Measurements from ENCODE around the gene DNAJB6. TPM values are rescaled to one million over a fixed set of nuclear protein-coding genes. Genes with fewer than 3 reads are reported as not detected.
"Not testable (repeated sequence)": the region's sequence is repeated elsewhere in the genome, so short reads cannot be mapped to it uniquely, and the experiment has no call there.

DNAJB6 gene
- total RNA-seq, 1 donor from 2014 or later = 147 TPM

GRCh38 chr7:157442993-157443831 lies 106.4 kb downstream of the DNAJB6 start:
- no peak for DNase-seq

GRCh38 chr7:157444011-157444842 lies 107.4 kb downstream of the DNAJB6 start:
- no peak for DNase-seq

DNA sequence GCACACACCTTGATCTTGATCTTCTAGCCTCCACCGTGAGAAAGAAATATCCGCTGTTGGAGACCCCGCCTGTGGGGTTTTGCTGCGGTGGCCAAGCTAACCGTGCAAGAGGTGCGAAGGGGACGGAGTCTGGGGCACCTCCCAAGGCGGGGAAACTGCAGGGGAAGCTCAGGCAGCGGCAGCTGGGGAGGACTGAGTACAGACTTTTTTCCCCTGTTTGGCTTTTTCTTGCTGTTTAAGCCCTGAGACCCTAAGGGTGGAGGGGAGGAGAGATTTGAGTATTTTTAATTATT lies 108.0 kb downstream of the DNAJB6 start:
- no peak for DNase-seq

DNA sequence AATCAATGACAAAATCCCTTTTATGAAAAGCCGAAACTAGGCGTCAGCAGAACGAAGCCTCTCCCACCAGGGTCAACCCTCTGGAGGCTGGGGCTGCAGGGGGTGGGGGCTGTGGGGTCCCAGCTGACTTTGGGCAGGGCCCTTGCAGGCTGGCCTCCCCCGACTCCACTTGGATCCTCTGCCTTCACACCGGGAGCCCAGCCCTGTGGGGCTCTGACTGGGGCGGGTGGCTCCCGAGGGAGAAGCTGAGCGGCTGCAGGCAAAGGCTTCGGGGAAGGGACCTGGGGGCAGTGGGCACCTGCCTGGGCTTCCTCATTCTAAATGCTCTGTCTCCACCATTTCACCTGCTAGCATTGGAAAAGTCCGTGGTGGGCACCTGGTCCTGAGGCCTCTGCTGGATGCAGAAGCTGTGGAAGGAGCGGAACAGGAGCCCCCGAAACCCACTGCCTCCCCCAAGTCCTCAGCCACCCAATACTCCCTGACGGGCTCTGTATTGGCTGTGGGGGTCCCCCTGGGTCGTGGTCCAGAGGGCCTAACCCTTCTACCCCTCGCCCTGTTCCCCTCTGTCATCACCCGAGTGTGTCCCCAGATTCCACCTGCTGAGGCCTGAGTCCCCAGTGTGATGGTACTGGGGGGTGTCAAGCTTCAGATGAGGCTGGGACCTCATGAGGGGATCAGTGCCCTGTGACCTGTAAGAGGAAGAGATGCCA lies 108.6 kb downstream of the DNAJB6 start:
- no peak for DNase-seq

GRCh38 chr7:157445956-157446295 lies 109.1 kb downstream of the DNAJB6 start:
- no peak for DNase-seq

GRCh38 chr7:157446322-157446721 lies 109.5 kb downstream of the DNAJB6 start:
- no peak for DNase-seq

GRCh38 chr7:157454003-157454402 lies 117.2 kb downstream of the DNAJB6 start:
- DNase-seq = not testable (repeated sequence)

DNA sequence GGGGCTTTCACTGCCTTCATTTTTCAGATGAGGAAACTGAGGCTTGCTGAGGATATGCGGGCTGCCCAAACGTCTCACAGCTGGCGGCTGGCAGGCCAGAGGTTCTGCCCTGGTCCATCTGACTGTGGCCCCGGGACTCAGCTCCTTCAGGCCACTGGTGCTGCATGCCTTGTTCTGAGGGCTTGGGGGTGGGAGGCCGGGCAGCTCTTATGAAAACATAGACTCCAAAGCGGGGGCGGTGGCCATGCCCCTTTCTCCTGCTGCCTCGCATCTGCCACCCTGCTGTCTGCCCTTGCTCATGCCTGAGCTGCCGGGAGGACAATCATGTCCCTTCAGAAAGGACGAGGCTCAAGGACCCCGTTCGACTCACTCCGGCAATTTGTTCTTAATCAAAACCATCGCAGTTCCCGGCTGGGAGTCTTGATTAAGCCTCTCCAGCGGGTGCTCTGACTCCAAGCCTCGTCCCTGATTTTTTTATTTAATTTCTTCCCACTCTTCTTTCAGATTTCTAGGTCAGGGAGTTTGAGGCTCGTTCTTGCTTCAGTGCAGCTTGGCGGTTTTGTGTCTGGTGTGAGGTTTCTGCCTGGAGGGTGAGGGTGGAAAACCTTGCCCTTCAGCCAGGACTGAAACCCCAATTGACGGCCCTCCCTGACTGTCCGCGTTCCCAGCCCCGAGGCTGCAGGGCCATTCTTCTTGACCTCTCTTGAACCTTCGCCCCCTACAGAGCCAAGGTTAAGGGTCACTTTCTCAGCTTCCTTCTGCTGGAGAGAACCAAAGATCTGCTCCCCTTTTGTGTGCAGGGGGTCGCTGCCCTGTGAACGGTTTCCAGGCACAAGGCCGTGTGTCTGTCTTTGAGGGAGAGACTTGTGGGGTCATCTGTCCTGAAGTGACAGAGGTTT lies 120.8 kb downstream of the DNAJB6 start:
- no peak for DNase-seq

GRCh38 chr7:157458254-157458633 lies 121.4 kb downstream of the DNAJB6 start:
- DNase-seq = no peak

DNA sequence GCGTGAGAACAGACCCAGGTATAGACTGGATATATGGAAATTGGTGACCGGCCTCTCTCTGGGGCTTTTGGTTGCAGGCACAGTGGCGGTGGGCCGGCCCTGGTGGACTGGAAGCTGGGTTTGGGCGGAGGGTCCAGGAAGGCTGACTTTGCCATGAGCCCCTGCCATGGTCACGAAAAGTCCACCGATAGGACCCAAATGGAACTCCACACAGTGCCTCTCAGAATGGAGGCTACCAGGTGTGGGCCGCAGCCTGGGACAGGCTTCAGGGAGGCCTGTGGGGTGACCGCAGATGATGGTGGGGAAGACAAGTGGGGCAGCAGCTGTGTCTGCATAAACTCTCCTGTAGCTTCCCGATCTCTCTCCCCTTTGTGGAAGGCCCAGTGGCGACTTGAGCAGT lies 123.2 kb downstream of the DNAJB6 start:
- no peak for DNase-seq

GRCh38 chr7:157460721-157461120 lies 123.9 kb downstream of the DNAJB6 start:
- no peak for DNase-seq

DNA sequence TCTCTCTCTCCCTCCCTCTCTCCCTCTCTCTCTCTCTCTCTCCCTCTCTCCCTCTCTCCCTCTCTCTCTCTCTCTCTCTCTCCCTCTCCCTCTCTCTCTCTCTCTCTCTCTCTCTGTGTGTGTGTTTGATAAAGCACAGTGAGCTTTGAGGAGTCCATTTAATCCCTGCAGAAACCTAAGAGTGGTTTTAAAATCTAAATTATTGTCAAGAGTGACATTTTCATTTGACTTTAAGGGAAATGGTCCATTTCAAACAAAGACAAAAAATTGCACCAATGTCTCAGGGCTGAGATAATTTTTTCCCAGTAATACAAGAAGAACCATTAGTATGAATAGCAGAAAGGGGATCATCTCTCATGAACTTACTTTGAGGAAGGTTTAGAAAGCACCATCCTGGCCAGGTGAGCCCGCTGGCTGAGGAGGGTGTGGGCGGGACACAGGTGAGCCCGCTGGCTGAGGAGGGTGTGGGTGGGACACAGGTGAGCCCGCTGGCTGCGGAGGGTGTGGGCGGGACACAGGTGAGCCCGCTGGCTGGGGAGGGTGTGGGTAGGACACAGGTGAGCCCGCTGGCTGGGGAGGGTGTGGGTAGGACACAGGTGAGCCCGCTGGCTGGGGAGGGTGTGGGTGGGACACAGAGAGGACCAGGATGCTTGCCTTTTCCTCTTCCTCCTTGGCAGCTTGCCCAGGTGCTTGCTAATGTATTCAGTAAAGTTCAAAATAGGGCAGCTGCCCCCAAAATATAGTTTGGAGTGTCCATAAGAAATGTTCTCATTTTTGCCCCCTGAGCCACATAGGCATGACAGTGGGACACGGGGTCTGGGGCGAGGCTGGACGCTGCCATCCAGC lies 125.0 kb downstream of the DNAJB6 start:
- no peak for DNase-seq

GRCh38 chr7:157462419-157462771 lies 125.6 kb downstream of the DNAJB6 start:
- peak; percentile 41 for DNase-seq

GRCh38 chr7:157462840-157463239 lies 126.0 kb downstream of the DNAJB6 start:
- DNase-seq = no peak

DNA sequence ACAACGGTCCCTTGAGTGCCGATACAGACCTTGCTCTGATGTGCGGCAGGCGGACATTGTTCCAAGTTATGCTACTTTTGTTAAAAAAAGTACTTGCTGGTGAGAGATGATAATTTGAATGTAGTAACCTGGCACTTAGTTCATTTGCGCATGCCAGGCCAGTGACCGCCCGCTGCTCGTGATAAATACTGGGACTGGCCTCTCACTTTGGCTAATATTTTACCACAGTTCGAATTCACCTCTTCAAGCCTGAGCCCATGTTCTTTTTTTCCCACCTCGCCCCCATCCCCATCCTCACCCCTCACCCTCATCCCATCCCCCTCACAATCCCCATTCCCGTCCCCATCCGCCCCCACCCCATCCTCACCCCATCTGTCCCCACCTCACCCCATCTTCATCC lies 126.4 kb downstream of the DNAJB6 start:
- DNase-seq = no peak

- DNase-seq = no peak
Observed at GRCh38 chr7:157464111-157464970, 127.5 kb downstream of the DNAJB6 start.

- DNase-seq = no peak
Observed at GRCh38 chr7:157464971-157465886, 128.4 kb downstream of the DNAJB6 start.

DNA sequence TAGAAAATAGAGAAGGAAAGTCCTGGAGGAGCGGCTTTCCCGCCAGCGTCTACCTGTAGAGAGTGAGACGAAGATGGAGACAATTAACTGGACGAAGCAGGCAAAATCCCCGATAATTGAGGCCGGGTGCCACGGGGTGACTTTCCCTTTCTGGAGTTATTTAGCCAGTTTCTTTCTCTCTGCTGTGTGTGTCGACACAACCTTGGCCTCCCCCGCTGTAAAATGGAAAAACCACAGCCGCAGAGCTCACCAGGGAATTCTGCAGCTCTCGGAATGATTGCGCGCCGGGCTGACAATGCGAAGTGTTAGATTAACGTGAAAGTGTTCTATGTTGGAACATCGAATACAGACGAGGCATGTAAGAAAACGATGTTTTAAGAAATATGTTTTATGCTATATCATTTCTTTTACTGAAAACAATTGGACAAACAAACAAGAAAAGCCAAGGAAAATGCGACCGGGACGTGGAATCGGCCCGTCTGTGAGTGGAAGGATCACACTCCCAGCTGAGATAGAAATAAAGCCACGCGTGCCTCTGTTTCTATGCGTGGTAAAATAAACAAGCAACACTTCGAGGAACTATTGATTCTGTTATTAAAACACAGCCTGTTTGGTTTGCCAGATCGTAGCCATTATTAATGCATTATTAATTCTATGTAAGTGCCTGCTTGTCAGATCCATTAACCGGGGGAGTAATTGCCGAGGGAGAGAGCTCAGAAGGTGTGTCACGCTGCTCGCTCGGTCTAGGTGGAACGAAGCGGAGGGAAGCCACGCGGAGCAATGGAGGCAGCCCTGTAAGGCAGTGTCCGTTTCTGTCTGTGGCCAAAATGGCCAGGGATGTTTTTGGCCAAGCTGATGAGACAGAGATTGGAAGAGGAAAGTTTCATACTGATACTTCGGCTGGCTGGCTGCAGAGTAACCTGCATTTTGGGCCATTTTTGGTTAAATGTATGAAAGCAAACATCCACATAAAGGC lies 129.4 kb downstream of the DNAJB6 start:
- no peak for DNase-seq
